ENCODE measurements around the gene SFXN5. TPM values are rescaled to one million over a fixed set of nuclear protein-coding genes. Genes with fewer than 3 reads are reported as not detected.

The SFXN5 gene
- total RNA-seq, 2 donors from 2014 or later = 16.6 to 18.1 TPM

- no peak overlapping the region for H3K27ac ChIP-seq
- H3K36me3 ChIP-seq = no peaks in the 10 kb centered on the region
- H3K4me3 ChIP-seq = no peak overlapping the region
- TF ChIP-seq, protein P1, sequence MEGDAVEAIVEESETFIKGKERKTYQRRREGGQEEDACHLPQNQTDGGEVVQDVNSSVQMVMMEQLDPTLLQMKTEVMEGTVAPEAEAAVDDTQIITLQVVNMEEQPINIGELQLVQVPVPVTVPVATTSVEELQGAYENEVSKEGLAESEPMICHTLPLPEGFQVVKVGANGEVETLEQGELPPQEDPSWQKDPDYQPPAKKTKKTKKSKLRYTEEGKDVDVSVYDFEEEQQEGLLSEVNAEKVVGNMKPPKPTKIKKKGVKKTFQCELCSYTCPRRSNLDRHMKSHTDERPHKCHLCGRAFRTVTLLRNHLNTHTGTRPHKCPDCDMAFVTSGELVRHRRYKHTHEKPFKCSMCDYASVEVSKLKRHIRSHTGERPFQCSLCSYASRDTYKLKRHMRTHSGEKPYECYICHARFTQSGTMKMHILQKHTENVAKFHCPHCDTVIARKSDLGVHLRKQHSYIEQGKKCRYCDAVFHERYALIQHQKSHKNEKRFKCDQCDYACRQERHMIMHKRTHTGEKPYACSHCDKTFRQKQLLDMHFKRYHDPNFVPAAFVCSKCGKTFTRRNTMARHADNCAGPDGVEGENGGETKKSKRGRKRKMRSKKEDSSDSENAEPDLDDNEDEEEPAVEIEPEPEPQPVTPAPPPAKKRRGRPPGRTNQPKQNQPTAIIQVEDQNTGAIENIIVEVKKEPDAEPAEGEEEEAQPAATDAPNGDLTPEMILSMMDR (IDR thresholded peaks at IDR 0.05) = no peak
- no peaks in the 10 kb centered on the region for H3K27me3 ChIP-seq (replicated peaks; ENCODE audit: insufficient read depth)
- ATAC-seq (ENCODE audit: insufficient number of reproducible peaks, low FRiP score, low read depth) (no peak), DNase-seq (ENCODE audit: low spot score) (no peak)
- H3K9me3 ChIP-seq = no peaks in the 10 kb centered on the region
- no peaks in the 10 kb centered on the region for H3K4me1 ChIP-seq (ENCODE audit: control insufficient read depth in 1 of 2, low read depth in 2 of 2)
These were observed 107.4 kb downstream of the SFXN5 start for GRCh38 chr2:72964146-72964525.

DNA sequence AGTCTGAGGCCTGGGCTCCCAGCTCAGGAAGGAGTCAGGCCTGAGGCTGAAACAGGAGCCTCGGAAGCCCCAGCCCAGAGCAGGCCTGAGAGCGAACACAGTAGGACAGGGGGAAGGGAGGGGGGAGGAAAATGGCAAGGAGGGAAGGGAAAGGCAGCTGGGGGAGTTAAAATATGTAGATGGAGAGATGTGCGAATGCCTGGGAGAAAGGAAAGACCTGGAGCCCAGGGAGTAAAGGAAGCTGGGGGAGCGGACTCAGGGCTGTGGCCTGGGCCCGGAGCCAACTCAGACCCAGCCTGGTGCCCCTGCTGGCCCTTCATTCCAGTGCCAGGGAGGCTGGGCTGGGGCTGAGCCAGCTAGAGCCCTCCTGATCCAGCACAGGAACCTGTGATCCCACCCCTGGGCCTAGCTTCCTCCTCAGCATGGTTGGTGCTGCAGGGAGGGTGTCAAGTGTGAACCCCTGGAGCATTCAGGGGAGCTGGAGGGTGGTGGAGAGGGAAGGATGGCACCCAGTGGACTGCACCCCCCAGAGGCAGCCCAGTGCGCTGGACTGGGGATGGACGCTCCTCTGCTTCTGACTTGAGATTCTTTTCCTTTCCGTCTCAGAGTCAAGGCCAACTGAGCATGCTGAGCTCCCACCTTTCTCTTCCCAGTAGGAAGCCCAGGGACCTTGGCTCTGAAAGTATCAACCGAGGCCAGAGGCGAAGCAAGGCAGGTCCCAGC is 107.9 kb downstream of the SFXN5 start:
- Histone ChIP-seq H3K4me1 (ENCODE audit: control insufficient read depth in 1 of 2, low read depth in 2 of 2) (no peaks in the 10 kb centered on the region), H3K27me3 (replicated peaks; ENCODE audit: insufficient read depth) (no peaks in the 10 kb centered on the region), H3K27ac (no peak overlapping the region), H3K36me3 (no peaks in the 10 kb centered on the region), H3K4me3 (no peak overlapping the region), H3K9me3 (no peaks in the 10 kb centered on the region)
- TF ChIP-seq, protein P1 (IDR thresholded peaks at IDR 0.05) = no peak
- no peak for ATAC-seq (ENCODE audit: insufficient number of reproducible peaks, low FRiP score, low read depth)
- DNase-seq (ENCODE audit: low spot score) = no peak

GRCh38 chr2:72962911-72963310 is 108.6 kb downstream of the SFXN5 start:
- no peaks in the 10 kb centered on the region for H3K27me3 ChIP-seq (replicated peaks; ENCODE audit: insufficient read depth)
- H3K4me3 ChIP-seq = no peak overlapping the region
- DNase-seq (ENCODE audit: low spot score) = no peak
- TF ChIP-seq, protein P1 (IDR thresholded peaks at IDR 0.05) = no peak
- H3K36me3 ChIP-seq = no peaks in the 10 kb centered on the region
- H3K9me3 ChIP-seq = no peaks in the 10 kb centered on the region
- no peak overlapping the region for H3K27ac ChIP-seq
- no peaks in the 10 kb centered on the region for H3K4me1 ChIP-seq (ENCODE audit: control insufficient read depth in 1 of 2, low read depth in 2 of 2)
- ATAC-seq (ENCODE audit: insufficient number of reproducible peaks, low FRiP score, low read depth) = no peak

DNA sequence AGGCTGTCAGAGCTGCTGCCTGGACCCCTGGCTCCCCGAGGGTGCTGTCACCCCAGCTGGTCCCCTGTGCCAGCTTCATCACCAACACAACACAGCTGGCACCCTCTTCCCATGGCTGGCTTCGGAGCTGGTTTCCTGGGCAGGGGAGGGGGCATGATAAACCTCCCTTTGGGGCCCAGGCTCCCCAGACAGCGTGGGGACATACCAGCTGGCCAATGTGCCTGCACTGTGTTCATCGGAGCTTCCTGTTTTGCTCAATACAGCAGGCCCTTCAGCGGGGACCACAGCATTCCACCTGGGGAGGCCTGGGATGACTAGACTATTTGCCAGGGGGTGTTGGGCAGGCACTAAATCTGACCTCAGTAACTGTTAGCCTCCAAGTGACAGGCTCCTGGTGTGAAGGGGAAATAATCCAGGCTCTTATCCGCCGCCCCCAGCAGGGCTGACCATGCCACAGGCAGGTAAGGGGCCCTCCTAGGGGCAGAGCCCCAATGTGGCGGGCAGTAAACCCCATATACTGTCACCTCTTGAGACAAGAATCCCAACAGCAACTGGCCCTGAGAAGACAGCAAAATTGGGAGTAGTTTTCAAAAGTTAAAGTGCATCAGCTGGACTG is 109.6 kb downstream of the SFXN5 start:
- H3K9me3 ChIP-seq = no peaks in the 10 kb centered on the region
- TF ChIP-seq, protein P1 (IDR thresholded peaks at IDR 0.05) = no peak
- no peaks in the 10 kb centered on the region for H3K27me3 ChIP-seq (replicated peaks; ENCODE audit: insufficient read depth)
- no peak overlapping the region for H3K4me3 ChIP-seq
- ATAC-seq (ENCODE audit: insufficient number of reproducible peaks, low FRiP score, low read depth) (no peak), DNase-seq (ENCODE audit: low spot score) (no peak)
- H3K27ac ChIP-seq = no peak overlapping the region
- no peaks in the 10 kb centered on the region for H3K4me1 ChIP-seq (ENCODE audit: control insufficient read depth in 1 of 2, low read depth in 2 of 2)
- H3K36me3 ChIP-seq = no peaks in the 10 kb centered on the region

GRCh38 chr2:72961036-72961720 is 110.3 kb downstream of the SFXN5 start:
- ATAC-seq (ENCODE audit: insufficient number of reproducible peaks, low FRiP score, low read depth) (no peak), DNase-seq (ENCODE audit: low spot score) (no peak)
- TF ChIP-seq, protein P1 (IDR thresholded peaks at IDR 0.05) = no peak
- Histone ChIP-seq H3K4me1 (ENCODE audit: control insufficient read depth in 1 of 2, low read depth in 2 of 2) (no peaks in the 10 kb centered on the region), H3K4me3 (no peak overlapping the region), H3K27me3 (replicated peaks; ENCODE audit: insufficient read depth) (no peaks in the 10 kb centered on the region), H3K27ac (no peak overlapping the region), H3K36me3 (no peaks in the 10 kb centered on the region), H3K9me3 (no peaks in the 10 kb centered on the region)
